ENCODE measurements around the gene VPS26C.
"Not testable (repeated sequence)": the region's sequence is repeated elsewhere in the genome, so short reads cannot be mapped to it uniquely, and the experiment has no call there.

The VPS26C gene

GRCh38 chr21:37267269-37268185 is at the start of gene VPS26C:
Gene VPS26C, minus strand, starts transcription at chr21:37267334. Its CDS starts 40 bp downstream, at chr21:37267294.
- DNase-seq: peak; percentile 100

GRCh38 chr21:37316072-37316471 is 48.9 kb upstream of the VPS26C start:
- not testable (repeated sequence) for DNase-seq

- no peak for DNase-seq
Observed at GRCh38 chr21:37300114-37300751, 33.1 kb upstream of the VPS26C start.

- no peak for DNase-seq
Observed at GRCh38 chr21:37297364-37297763, 30.2 kb upstream of the VPS26C start.

GRCh38 chr21:37294679-37295078 is 27.5 kb upstream of the VPS26C start:
- DNase-seq: no peak

- DNase-seq: no peak
Observed at GRCh38 chr21:37292941-37293340, 25.8 kb upstream of the VPS26C start.

- no peak for DNase-seq
Observed at GRCh38 chr21:37292041-37292440, 24.9 kb upstream of the VPS26C start.

GRCh38 chr21:37283191-37283710 is 16.1 kb upstream of the VPS26C start:
- not testable (repeated sequence) for DNase-seq

- not testable (repeated sequence) for DNase-seq
Observed at GRCh38 chr21:37282602-37283001, 15.5 kb upstream of the VPS26C start.

- no peak for DNase-seq
Observed at GRCh38 chr21:37281993-37282392, 14.9 kb upstream of the VPS26C start.

- DNase-seq: no peak
Observed at GRCh38 chr21:37281579-37281978, 14.4 kb upstream of the VPS26C start.

- not testable (repeated sequence) for DNase-seq
Observed at GRCh38 chr21:37279271-37279670, 12.1 kb upstream of the VPS26C start.

GRCh38 chr21:37278199-37278598 is 11.1 kb upstream of the VPS26C start:
- DNase-seq: no peak

GRCh38 chr21:37276377-37276776 is 9.2 kb upstream of the VPS26C start:
- no peak for DNase-seq

- no peak for DNase-seq
Observed at GRCh38 chr21:37273911-37274690, 7.0 kb upstream of the VPS26C start.

- no peak for DNase-seq
Observed at GRCh38 chr21:37273440-37273839, 6.3 kb upstream of the VPS26C start.

- DNase-seq: no peak
Observed at GRCh38 chr21:37272897-37273296, 5.8 kb upstream of the VPS26C start.

- DNase-seq: no peak
Observed at GRCh38 chr21:37270576-37271365, 3.6 kb upstream of the VPS26C start.

- no peak for DNase-seq
Observed at GRCh38 chr21:37269481-37269880, 2.3 kb upstream of the VPS26C start.

- no peak for DNase-seq
Observed at GRCh38 chr21:37268186-37268503, 1.0 kb upstream of the VPS26C start.

- peak; percentile 90 for DNase-seq
Observed at GRCh38 chr21:37266515-37267221, 466 bp downstream of the VPS26C start.

GRCh38 chr21:37264808-37265207 is 2.3 kb downstream of the VPS26C start:
- no peak for DNase-seq
